GM23248 (cell line): ENCODE results near the gene GRWD1.

Source experiments
- EZH2 ChIP-seq: fragments of 200-600 bp; sonication (generic); IDR thresholded peaks from 2 replicates; pipeline ENCODE4 v1.6.1; 2018; ENCODE audit warnings: antibody characterized with exemption, mild to moderate bottlenecking; ENCODE audit not compliant: insufficient read depth, poor library complexity, severe bottlenecking
- EZH2phosphoT487 ChIP-seq: fragments of 200-600 bp; sonication (generic); IDR thresholded peaks from 2 replicates; pipeline ENCODE4 v1.6.1; 2018; ENCODE audit warnings: antibody characterized with exemption, moderate library complexity, mild to moderate bottlenecking, low read depth; ENCODE audit not compliant: insufficient read depth

DNA sequence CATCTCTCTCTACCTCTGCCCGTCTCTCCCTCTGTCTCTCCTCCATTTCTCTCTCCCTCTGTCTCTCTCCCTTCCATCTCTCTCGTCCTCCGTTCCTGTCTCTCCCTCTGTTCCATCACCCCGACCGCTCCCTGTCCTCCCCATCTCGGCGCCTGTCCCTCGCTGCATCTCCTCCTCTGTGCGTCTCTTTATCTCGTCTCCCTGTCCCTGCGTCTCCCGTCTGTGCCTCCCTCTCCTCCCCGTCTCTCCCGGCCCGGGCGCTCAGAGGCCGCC lies 47.7 kb upstream of the GRWD1 start:
- TF ChIP-seq EZH2phosphoT487: no peak
- no peak for TF ChIP-seq EZH2
